Measurements from ENCODE around the gene IGFBP2.

IGFBP2 gene

DNA sequence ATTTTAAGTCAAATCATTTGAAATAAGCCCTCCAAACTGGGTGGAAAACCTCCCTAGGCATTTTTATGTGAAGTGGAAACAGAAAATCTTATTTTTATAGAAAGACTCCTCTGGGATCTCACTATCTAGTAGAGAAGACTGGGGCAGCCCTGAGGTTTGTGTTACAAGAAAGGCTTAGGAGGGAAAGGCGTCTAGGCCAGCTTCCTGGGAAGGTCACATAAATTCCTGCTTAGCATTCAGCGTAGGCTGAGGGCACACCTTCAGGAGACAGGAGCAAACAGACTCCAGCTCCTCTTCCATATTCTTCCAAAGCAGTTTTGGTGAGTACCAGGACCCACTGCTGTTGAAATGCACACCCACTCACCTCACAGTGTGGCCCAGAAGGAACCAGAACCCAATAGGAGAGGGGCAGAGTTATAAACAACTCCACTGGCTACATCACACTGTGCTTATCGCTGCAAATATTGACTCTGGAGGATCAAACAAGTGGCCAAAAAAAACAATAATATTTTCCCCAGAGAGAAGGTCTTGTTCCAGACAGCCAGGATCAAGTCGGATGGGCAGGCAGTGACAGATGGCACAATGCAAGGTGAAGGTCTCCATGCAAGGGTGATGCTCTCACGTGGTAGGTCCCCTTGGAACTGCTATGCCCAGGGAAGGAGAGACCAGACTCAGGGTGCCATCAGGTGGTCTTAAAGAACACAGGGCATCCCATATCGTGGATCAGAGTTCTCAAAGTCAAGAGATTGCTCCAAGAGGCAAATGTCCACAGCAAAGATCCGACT is 17.7 kb upstream of the IGFBP2 start:
- no peak for DNase-seq (ENCODE audit: low spot score)

DNA sequence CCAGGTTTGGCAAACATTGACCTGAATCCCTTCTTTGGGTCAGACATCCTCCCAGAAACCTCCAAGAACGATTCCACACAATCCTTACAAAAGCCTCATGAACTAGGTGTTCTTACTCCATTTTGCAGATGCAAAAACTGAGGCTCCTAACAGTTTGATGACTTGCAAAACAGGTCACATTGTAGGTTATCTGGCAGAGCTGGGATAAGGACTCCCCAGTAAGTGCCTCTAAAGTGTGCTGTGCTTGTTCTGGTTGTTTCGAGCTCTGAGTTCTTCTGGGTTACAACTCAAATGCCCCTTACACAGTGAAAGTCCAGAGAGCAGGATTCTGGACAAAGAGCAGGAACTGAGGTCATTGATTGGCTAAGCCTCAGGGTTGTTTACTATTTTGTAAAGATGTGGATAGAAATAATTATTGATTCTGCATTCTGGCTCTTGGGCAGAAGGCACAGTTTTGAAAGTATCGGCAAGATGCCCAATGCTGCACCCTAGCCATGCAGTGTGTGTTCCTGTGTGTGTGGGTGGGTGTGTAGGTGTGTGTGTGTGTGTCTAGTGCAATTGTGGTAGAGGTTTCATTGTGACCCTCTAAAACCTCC is 17.0 kb upstream of the IGFBP2 start:
- DNase-seq (ENCODE audit: low spot score): no peak

DNA sequence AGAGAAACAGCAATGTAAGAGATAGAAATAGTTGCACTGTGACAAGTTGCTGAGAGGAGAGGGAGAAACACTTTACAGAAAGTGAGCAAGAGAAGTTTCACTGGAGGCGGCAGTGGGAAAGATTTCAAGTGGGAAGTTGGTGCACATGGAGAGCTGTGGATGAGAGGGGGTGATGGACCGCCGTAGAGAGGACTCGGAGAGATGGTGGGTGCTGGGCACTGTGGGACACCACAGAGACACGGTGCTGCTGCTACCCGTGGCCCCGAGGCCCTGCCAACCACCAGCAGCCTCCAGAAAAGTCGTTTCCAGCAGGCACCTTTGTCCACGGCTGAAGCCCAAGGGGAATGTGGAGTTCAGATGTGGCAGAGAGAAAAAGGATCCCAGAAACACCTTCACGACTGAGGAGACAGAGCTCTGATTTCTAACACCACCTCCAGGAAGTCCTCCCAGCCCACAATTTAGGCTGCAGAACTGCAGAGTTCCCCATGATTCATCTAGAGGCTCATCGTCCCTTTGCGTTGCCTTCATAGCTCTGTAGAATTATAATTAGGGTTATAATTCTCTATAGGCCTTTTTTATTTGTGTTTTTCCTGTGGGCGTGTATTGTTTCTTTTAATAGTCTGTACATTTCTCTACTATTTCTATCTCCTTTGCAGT is 15.9 kb upstream of the IGFBP2 start:
- DNase-seq (ENCODE audit: low spot score): no peak

DNA sequence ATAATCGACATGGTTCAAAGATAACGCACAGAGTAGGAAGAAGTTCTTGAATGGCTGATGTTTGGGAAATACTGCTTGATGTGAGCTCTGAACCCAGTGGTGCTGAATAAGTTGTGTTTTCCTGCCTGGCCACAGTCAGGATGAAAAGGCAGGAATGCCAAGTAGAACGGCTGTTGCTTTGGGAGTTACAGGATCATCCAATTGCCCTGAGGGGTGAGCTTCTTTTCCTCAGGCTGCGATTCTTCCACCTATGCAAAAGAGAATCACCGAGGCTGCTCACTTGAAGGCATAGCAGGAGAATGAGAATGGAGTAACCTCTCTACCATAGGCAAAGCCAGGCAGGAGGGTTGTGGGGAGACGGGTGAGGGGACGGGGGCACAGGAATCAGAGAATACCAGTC is 14.4 kb upstream of the IGFBP2 start:
- DNase-seq (ENCODE audit: low spot score): no peak

DNA sequence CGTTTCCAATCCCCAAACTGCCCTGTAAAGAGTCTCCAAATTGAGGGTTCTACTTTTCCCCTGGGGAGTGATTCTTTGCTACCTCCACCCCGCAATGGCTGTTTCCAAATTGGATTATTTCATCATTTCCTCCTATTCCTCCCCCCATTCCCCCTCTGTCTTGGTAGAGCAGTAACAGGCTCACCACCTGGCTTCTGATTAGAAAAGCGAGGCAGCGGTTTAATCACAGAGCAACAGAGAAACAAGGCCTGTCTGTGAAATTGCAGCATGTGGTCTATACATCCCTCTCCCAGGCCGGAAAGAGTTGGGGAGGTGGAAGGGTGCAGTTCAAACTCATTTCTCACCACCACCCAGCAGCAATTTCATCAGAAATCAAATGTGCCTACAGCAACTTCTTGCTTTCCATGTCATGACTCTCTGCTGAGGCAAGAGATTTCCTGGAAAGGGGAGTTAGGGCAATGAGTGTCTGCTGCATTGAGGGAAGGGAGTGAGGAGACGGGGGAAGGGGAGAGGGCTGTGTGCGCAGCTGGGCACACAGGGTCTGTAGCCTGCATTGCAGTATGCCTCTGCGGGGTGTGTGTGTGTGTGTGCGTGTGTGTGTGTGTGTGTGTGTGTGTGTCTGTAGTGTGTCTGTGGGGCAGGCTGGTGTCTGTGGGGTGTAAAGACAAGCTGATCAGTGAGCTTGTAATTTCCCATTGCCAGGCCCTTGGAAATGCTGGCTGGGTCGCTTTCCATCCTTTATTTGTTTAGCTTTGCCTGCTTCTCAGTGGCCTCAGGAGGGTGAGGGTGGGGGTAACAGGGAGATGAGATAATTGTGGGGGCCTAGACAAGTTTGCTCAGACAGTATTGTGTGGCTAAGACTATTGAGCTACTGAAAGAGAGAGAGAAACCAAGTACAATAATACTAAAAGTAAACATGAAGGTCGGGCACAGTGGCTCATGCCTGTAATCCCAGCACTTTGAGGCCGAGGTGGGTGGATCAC is 13.5 kb upstream of the IGFBP2 start:
- no peak for DNase-seq (ENCODE audit: low spot score)

DNA sequence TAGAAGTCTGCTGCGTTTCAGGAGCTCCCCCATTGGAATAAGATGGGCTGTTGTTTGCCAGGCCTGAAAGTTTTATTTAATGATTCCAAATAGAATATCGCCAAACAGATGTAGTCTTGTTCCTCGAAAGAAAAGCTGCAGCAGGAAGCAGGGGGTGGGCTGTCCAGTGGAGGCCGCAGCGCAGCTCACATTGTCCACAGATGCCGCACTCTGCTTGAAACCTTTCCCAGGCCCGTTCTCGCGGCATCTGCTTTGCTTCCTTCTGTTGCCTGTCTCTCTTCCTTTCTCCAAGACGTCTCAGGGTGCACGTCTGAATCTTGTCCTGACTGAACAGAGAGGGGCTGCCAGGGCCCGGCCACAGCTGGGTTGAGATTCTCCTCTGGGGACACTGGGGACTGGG is 12.4 kb upstream of the IGFBP2 start:
- DNase-seq (ENCODE audit: low spot score): peak; percentile 58

DNA sequence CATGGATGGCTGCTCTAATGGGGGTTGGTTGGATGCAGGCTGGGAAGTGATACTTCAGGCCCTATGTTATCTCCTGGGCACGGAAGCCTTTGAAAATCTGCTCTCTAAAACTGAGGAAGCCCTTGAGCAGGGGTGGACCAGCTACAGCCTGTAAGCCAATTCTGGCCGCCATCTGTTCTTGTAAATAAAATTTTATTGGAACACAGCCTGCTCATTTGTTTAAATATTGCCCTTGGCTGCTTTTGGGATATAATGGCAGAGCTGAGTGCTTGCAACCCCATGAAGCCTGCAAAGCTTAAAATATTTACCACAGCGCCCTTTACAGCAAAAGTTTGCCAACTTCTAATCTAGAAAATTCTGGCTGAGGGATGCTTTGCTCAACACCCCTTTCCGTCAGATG is 11.9 kb upstream of the IGFBP2 start:
- DNase-seq (ENCODE audit: low spot score): no peak

DNA sequence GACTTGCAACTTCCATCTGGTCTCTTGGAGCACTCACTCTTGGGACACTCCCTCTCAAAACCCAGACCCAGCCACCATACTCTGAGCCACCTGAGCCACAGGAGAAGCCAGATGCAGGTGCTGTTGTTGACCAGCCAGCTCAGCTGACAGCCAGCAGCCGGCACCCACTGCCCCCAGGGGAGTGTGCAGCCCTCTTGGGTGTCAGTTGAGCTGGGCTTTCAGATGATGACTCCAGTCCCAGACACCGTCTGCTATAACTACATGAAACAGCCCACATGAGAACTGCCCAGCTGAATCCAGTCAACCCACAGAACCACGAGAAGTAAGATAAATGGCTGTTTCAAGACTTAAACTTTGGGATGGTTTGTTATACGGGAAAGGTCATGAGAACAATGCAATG is 10.7 kb upstream of the IGFBP2 start:
- no peak for DNase-seq (ENCODE audit: low spot score)

DNA sequence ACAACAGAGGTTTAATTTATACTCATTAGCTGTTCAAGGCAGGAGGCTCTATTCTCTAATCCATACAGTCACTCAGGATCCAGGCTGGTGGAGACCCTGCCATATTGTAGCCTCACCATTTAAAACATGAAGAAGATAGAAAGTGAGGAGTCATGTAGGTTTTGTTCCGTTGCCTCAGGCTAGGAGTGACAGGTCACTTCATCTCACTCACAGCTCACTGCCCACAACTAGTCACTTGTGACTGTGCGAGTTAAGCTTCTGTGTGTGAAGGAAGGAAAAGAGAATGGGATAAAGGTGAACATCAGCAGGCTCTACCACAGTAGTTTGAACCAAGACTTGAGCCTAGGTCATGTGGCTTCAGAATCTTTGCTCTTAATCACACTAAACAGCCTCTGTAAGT is 9.0 kb upstream of the IGFBP2 start:
- no peak for DNase-seq (ENCODE audit: low spot score)

DNA sequence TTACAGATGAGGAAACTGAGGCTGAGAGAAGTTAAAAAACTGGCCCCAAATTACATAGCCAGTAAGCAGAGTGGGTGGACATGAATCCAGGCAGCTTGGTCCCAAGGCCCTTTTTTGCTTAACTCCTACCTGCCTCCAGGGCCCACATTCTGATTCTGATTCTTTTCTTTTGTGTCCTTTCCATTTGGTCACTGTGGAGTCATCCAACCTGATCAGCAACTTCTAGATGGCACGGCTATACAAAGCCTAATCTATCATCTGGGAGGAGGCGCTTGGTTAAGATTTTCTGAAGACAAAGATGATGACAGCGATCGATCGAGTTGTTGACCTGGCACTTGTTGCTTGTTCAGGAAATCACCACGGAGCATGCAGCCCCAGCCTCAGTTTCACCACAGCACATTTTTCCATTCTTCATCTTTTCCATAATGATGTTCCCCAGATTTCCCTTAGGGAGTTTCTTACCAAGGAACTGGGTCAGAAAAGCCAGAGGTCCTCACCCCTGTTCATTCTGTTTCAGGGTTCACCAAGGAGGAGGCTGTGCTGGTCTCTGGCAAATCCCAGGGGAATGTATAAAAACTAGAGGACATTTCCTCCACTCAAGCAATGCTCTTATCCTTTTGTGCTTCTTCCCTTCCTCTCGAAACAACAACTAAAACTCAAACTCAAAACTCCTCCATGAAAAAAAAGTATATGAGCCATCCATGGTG is 6.9 kb upstream of the IGFBP2 start:
- DNase-seq (ENCODE audit: low spot score): no peak

DNA sequence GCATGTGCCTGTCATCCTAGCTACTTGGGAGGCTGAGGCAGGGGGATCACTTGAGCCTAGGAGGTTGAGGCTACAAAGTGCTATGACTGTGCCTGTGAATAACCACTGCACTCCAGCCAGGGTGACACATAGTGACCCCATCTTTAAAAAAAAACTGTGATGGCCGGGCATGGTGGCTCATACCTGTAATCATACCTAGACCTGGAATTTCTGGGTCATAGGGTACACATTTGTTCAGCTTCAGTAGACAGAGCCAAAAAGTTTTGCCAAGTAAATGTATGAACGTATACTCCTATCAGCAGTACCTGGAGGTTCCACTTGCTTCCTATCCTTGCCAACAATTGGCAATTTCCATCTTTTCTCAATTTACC is 6.4 kb upstream of the IGFBP2 start:
- DNase-seq (ENCODE audit: low spot score): no peak

DNA sequence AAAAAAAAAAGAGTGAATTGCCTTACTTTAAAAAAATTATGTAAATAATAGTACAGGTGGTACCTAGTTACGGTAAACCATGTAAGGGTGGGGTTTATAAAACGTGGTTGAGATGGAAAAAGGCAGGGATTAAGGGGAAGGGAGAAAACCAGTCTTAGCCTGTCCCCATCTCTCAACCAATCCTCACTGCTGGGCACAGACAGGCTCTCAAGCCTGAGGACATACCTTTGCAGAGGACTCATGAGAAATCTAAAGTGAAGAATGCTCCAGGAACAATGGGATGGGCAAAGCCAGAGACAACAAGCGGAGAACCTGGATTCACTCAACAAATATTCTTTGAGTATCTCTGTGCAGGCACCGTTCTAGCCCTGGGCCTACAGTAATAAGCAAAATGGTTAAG is 3.4 kb upstream of the IGFBP2 start:
- DNase-seq (ENCODE audit: low spot score): no peak

DNA sequence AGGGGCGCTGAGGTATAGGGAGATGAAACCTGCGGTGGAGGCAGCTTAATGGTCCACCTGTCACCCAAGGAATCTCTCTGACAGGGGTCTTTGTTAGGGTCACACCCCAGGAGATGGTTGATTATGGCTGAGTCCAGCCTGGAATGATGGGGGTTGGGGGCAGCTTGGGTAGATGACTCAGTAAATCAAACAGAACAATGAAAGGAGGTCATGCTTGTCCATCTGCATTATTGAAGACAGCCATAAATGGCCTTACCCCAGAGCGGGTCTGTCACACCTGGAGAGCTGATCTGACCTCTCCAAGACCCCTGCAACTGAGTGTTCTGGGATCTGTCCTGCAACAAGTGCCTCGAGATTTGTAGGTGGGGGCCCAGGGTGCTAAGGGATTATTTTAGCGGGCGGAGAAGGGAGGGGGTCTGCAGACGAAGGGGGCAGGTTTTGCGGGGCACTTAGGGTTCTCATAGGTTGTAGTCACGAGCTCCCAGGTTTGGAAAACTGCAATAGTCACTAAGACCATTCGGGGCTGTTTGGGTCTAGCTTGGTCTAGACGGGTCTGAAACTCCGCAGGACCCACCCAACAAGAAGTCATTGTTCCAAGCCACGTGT is 771 bp upstream of the IGFBP2 start:
- DNase-seq (ENCODE audit: low spot score): no peak

DNA sequence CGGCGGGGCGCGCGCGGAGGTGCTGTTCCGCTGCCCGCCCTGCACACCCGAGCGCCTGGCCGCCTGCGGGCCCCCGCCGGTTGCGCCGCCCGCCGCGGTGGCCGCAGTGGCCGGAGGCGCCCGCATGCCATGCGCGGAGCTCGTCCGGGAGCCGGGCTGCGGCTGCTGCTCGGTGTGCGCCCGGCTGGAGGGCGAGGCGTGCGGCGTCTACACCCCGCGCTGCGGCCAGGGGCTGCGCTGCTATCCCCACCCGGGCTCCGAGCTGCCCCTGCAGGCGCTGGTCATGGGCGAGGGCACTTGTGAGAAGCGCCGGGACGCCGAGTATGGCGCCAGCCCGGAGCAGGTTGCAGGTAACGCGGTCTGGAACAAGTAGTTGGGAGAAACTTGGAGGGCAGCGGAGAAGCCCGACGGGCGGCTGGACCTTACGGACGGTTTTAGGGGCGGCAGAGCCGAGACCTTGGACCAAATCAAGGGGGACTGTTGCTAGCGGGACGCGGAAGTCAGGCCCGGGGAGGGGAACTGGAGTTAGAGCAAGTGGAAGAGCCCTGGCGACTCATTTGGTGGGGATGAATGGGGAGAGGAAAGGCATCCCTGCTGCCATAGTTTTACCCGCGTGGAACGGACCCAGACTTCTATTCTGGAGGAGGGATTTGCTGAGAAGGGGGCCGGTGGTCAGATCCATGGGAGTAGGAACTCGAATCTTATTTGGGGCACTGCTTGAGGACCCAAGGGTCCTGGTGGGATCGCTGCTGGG is 573 bp downstream of the IGFBP2 start:
- DNase-seq (ENCODE audit: low spot score): no peak

DNA sequence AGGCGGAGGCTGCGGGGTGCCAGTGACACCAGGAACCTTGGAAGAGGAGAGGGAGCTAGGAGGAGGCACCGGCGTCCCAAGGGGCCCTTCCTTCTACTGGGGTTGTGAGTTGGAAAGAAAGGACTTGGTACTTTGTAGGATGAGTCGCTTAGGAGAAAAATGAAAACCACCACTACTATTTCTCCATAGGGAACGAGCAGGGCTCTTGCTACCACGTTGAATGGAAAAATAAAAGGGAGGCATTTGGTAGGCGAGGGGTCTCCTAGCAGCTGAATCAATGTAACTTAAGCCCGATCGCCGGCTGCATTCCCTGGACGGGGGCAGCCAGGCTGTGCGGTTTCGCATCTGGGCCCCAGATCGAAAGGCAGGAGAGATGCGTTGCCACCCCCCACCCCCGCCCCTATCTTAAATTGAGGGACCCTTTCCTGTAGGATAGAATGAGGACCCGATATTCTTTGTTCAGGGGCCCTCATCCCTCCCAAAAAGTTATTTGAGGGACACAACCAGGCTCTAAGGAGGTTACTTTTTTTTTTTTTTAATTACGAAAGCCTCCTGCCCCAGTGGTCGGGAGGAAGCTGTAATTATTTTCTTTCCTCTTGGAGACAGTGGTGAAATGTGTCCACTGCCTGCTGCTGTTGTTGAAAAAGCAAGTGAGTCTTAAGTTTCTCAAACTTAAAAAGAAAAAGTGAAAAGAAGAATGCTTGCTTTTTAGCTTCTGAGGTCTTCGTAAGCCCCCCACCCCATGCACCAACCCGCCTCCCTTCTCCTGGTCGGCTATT is 1.3 kb downstream of the IGFBP2 start:
- no peak for DNase-seq (ENCODE audit: low spot score)

DNA sequence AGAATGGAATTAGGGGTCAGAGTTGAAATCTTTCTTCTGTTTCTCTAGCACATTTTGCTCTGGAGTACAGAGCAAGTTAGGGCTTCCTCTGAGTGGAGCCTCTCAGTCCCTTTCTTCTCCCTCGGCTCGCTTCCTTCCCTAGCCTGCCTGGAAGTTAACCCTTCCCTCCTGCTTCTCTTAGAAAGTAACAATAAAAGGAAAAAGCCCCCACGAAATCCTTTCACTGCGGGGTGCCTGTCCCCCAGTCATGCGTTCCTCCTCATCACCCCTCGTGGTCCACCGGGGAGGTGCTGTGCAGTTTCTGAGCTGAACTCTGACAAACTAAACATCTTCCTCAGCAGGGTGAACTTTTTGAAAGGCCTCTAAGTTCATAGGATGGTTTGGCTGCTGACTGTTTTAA is 2.0 kb downstream of the IGFBP2 start:
- no peak for DNase-seq (ENCODE audit: low spot score)

DNA sequence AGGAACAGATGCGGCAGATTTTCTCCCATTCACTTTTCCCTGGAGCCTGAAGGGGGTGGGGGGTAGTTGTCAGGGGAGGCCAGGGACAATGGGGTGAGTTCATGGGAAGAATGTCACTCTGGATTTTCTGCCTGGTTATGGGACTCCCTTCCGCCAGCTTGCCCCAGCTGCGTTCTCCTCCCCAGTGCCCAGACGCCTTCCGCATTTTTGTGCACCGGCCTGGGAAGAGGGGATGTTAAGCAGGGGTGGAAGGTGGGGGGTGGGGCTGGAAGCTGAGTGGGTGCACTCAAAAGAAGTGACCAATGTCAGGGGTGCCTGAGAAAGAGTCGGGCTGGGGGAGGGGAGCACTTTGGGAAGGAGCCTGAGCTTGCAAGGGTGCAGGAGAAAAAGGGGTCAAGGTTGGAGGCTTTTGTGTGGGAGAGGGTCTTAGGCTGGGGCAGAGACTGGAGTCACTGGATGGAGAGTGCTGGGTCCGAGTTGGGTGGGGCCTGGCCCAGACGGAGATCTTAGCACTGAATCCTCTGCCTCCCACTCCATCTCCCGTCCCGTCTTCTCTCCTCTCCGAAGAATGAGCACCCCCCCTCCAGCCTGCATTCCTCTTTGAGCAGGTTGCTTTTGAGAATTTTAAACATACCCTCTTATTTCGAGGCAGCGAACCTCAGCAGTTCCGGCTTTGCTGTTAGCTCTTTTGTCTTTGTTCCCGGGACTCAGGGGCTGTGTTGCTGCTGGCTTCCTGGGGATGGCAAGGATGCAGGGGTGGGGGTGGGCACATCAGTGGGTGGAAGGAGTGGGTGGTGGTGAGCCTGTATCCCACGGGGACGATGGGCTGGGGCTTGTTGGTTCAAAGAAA is 2.7 kb downstream of the IGFBP2 start:
- no peak for DNase-seq (ENCODE audit: low spot score)

DNA sequence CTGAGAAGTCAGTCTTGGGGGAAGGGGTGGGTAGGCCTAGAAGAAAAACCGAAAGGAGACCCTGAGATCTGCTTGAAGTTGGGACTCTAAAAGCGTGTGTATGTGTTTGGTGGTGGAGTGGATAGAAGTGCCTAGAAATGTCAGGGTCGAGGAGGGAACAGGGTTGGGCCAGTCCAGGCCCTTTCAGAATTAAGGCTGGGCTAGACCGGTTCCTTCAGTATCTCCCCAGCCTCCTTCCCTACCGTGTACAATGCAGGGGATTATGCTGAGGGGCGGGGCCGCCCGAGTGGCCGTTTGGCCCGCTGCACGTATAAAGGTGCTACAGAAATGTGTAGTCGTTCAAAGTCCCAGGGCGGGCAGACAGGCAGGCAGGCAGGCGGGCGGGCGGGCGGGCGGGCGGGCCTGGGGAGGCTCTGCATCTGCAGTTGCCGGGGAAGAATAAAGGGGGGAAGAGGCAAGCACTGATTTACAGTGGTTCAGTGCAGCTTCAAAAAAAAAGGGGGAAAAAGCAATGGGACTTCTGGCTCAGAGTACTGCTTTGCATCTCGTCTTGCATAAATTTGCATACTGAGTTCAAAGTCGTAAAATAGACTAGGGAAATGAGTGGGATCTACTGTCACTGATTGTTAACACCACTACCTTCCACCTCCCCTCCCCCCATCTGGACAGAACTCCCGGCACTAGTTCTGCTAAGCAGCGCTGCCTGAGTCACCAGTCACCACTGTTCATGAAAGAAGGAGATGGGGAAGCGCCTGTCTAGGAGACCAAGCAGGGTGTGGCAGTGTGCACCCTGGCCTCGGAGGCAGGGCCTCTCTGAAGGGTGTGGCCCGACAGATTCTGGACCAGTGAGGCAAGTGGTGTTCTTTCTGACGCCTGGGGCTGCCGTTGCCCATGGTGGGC is 3.6 kb downstream of the IGFBP2 start:
- DNase-seq (ENCODE audit: low spot score): no peak

Data from AG08395 (cell line).